NT2/D1 (cell line): ENCODE data around the gene RUFY3.

Experiments used
- YY1 ChIP-seq: IDR thresholded peaks from 2 replicates; pipeline ENCODE4 v1.6.1; 2011; ENCODE audit not compliant: insufficient read length, insufficient read depth
- ZNF274 ChIP-seq: IDR thresholded peaks from 2 replicates; pipeline ENCODE4 v1.6.1; 2011; ENCODE audit warnings: mild to moderate bottlenecking, low read depth, low read length

- TF ChIP-seq YY1 (no peak), ZNF274 (no peak)
Measured at GRCh38 chr4:70704931-70705182, 16.9 kb upstream of the RUFY3 start.
